Stimulated activated CD4-positive, alpha-beta T cell treated with anti-CD3 and anti-CD28 coated beads, TNF-alpha, amount 100 ng/mL, for 48 hours (primary cell): ENCODE results near the gene OR56A4.

Experiments
- DNase-seq, 3 donors: peaks; one replicate each; pipeline ENCODE4 v3.0.0-alpha.2; 2020; ENCODE audit warnings: low read depth in 3 of 3

Gene OR56A4, protein sequence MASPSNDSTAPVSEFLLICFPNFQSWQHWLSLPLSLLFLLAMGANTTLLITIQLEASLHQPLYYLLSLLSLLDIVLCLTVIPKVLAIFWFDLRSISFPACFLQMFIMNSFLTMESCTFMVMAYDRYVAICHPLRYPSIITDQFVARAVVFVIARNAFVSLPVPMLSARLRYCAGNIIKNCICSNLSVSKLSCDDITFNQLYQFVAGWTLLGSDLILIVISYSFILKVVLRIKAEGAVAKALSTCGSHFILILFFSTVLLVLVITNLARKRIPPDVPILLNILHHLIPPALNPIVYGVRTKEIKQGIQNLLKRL

DNA sequence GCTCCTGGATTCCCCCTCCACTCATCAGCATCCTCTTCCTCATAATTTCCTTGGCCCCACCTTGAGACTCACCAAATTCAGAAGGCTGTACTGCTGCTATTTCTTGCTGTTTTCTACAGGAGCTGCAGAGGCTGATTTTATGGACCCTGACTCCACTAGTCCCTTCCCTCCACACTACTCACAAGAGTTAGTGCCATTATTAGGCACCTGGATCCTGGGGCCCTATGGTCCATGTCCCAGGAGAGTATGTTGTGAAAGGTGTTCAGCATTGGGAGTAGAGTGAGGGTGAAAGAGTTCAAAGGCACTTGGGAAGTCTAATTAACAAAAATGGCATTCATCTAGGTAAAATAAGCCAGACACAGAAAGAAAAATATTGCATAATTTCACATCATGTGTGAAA lies at the start of gene OR56A4:
Gene OR56A4 (minus strand): TSS at position 101 of the 400 bp plus-strand sequence. CDS start 3,954 bp downstream, outside the sequence.
- no peak for DNase-seq

DNA sequence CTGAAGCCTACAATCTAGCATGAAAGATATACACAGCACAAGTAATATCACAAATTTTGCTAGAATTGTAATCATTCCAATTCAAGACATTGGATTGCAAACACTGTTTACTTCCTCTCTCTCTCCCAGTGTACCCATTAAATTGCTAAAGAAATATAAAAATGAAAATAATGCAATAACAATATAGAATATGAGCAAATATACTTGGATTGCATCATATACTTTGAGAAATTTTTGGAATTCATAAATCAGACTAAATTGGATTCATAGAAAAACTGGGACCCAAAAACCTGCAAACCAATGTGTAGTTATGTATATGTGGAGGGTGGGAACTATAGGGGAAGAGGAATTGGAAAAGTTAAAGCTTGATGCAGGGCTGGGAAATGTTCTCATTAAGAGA lies 48.8 kb upstream of the OR56A4 start:
- no peak for DNase-seq

DNA sequence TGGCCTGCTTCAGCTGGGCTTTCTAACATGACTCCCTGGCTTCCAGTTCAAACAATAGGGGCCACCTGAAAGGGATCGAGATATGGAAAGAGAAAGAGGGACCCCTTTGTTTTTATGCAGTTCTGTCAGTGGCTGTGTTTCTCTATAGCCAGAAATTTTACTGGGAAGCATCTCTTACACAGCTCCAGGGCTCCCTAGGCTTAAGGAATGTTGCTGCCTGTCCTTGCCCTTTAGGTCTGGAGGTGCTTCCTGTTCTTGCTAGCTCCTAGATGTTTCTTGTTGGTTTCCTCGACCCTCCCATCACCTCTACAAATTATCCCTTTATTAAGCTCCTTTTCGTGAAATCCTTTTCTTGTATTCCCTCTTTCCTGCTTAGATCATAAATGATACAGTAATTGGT lies 45.6 kb upstream of the OR56A4 start:
- DNase-seq: no peak

DNA sequence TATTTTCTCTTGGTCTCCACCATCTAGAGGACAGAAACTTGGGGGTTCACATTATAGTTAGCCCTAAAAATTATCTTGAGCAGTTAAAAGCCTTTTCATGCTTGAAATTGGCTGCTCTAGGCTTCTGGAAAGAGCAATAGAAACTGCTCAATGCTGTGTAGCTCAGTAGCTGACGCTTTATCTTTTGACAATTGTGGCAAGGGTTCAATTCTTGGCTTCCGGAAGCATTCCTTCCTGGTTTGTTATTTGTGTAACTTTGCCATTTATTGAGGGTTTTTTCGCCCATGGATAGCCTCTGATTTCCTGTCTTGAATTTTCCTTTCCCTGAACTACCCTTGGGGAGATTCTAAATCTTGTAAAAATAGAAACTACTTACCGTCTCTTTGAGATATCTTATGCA lies 34.1 kb upstream of the OR56A4 start:
- no peak for DNase-seq

DNA sequence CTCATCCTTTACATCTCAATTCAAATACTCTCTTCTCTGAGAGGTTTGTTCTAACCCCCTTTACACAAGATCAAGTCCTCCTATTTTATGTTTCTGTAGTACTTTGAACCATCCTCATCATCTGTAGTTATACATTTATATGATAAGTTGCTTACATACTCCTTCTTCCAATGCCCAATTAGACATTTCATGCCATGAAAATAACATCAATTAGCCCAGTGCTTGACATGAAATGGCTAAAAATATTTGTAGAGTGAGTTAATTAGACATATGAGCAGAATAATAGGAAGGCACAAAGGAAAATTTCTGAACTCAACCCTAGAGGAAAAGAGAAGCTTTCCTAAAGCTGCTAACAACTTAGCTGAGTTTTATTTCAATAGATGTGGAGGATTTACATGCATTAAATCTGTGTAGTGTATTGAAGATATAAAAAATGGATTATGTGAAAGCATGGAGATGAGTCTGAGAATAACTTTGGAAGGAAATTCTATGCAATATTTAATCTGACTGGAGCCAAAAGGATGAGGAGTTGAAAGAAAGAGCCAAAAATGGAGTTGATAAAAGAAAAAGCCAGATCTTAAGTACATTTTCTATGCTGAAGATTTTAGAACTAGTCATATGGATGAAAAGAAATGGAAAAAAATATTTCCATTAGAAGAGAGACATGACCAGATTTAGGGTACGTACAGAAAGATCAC lies 24.1 kb upstream of the OR56A4 start, which contains the start of gene OR56A1:
Gene OR56A1 (minus strand): TSS at position 51 of the 698 bp plus-strand sequence. CDS start 3,066 bp downstream, outside the sequence.
- DNase-seq: no peak

DNA sequence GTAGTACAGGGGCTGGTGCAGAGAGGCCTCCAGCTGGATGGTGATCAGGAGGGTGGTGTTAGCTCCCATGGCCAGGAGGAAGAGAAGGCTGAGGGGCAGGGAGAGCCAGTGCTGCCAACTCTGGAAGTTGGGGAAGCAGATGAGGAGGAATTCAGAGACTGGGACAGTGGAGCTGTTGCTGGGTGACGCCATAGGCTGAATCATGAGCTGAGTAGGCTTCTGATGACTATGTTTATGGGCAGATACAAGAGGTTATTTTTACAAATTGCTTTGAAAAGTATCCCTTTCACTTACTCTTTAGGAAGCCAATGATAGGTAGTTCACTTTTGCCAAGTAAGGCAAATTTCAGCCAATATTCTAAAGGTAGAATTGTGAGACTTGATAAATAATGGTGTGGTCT lies 20.8 kb upstream of the OR56A4 start:
- no peak for DNase-seq

DNA sequence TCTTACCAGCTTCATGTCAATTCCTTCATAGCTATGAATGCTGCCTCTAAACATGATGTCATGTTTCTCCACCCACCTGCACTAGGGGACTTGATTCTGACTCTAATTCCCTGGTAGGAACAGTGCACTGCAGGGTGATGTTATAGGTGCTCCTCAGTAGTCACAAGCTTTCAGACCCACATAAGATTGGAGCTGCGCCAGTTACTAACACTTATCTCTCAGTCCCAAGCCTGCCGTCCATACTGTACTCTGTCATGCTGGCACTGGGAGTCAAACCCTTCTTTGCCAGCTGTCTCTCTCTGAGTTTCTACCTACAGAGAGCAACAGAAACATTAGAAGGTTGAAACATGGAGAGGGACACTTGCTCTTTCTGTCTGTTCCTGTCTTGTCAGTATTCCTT lies 18.3 kb upstream of the OR56A4 start:
- no peak for DNase-seq

DNA sequence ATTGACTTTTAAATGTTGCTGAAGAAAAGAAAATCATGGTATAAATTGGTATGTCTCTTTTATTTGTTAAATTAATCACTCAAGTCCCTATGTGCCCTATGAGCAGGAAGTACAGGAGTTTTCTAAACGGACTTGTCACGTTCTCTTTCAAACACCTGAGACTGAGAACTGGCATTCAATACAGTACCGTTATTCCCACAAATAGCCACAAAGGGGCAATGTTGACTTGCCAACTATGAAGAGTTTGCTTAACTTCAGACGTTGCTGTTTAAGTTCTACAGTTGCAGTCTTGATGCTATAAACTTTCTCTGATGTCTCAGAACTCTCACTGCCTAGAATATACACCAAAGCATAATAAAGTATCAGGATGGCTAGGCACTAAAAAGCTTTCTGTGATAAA lies 16.2 kb upstream of the OR56A4 start:
- DNase-seq: no peak

DNA sequence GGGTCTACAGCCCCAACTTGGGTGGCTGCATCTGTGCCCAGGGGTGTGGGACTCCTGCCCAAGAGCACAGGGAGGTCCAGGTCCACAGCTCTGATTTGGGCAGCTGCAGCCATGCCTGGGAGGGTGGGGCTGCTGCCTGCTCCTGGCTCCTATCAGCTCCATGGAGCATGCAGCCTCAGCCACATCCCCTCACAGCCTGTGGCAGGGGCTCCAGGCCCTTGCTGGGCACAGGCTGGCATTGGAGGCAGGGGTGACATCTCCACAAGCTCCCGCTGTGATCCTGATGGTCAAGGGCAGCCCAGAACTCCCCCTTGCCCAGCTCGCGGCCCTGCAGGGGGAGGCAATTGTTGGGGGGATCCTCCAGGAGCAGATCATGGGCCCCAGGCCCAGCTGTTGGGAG lies 6.3 kb upstream of the OR56A4 start:
- no peak for DNase-seq

DNA sequence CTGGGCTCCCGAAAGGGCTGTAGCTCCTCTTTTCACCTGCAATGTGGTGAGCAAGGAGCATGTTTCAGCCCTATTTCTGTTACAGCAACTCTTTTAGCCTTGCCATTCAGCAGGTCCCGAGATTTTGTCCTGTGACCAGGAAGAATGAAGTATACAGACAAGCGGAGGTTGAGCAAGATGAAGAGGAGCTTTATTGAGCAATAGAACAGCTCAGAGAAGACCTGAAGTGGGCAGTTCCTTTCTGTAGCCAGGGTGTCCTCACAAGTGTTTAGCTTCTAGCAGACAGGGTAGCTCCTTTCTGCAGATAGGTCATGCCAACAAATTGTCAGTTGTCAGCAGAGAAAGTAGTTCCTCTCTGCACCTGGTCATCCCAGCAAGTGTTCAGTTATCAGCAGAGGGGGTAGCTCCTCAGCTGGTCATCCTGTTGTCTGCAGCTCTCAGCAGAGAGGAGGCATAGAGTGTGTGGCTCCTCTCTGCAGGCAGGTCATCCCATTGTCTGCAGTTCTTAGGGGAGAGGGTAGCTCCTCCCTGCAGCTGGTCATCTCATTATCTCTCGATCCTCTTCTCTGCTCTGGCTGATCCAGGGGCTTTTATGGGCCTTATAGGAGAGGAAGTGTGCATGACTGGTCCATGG lies 5.4 kb upstream of the OR56A4 start:
- no peak for DNase-seq

DNA sequence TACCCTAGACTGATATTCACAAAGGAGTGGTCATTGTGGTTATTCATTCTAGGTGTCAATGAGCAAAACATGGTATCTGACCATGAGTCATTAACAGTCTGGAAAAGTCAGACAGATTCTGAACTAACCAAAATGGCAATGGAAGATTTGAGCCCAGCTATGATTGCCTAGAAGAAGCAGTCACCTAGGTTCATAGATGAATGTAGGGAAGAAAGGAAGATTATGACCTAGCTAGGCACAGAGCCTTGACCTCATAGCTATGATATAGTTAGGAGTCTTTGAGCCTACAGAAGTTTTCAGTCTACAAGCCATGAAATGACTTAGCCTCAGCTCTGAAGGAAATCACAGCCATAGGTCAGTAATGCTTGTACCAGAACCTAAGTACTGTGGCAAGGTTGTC lies 351 bp downstream of the OR56A4 start:
- DNase-seq: no peak

DNA sequence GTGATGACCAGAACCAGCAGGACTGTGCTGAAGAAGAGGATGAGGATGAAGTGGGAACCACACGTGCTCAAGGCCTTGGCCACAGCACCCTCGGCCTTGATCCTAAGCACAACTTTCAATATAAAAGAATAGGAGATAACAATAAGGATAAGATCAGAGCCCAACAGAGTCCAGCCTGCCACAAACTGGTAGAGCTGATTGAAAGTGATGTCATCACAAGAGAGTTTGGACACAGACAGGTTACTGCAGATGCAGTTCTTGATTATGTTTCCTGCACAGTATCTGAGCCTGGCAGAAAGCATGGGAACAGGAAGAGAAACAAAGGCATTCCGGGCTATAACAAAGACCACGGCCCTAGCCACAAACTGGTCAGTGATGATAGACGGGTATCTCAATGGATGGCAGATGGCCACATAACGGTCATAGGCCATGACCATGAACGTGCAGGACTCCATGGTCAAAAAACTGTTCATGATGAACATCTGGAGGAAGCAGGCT lies 4.5 kb downstream of the OR56A4 start:
- DNase-seq: no peak

DNA sequence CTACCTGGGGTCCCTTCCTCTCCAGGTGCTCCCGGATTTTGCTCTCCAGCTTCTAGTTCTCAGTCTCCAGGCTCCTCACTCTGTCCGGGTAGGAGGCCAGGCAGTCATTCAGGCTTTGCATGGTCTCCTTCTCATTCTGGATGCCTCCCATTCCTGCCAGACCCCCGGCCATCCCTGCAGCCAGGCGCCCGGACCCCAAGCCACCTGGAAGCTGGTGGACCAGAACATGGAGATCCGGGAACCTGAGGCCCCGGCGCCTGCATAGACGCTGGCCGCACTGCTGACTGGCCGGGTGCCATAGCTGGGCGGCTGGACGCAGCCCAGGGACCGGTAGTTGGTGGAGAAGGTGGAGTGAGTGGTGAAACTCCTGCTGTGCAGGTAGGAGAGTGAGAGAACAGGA lies 12.0 kb downstream of the OR56A4 start:
- no peak for DNase-seq

DNA sequence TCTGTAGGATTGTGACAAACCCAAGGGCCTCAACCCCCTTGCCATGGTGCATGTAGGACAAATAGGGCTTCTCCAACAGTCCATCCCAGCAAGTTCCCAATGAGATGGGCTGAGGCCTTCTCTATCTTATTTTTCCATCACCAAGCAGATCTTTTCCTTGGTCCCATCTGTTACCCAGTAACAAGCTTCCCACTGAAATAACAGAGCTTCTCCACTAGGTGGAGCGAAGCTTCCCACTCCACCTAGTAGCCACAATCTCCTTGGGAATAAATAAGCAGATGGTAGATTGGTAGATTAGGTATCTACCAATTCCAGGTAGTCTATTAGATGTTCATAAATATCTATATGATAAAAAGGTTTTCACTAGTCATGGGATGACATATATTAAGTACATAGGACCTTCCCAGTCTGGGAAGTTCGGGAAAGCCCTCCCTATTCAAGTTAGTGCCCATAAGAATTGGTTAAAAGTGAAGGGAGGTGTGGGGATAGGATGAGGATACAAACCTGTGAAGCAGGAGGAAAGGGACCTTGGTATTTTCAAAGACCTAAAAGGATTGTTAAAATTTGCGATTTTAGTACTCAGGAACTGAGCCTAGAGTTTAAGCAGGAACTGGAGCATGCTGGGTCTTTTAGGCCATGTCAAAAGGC lies 14.0 kb downstream of the OR56A4 start:
- no peak for DNase-seq

DNA sequence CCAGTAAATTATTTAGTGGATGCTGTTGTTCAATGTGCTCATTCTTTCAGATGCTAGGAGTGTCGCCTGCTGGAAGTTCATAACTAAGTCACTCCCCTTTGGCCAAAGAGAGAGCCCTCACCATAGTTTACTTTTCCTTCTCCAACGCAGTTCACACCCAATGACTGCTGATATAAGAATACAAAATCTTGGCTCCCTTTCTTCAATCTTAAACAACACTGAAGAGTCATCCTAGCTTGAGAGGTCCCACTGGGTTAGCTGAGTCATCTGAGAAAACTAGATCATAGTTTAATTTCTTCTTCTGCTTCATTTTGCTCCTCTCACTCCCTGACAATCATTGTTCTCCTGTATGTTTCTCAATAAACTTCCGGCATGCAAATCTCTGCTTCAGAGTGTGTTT lies 14.6 kb downstream of the OR56A4 start:
- no peak for DNase-seq

DNA sequence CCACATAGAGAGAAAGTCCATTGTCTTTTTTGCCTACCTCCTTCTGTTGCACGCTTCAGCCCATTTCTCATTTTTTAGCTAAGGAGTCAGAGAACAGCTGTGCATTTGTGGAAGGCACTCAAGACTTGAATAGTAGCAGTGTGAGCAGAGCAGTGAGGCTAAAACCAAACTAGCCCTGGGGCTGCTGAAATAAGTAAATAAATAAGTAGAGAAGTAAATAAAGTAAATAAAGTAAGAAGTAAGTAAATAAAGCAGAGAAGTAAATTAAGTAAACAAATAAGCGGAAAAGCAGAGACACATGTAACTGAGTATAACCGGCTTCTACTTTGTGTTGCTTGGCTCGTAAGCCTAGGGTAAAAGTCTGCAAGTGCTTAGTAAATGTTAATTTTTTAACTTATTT lies 17.5 kb downstream of the OR56A4 start:
- DNase-seq: no peak

DNA sequence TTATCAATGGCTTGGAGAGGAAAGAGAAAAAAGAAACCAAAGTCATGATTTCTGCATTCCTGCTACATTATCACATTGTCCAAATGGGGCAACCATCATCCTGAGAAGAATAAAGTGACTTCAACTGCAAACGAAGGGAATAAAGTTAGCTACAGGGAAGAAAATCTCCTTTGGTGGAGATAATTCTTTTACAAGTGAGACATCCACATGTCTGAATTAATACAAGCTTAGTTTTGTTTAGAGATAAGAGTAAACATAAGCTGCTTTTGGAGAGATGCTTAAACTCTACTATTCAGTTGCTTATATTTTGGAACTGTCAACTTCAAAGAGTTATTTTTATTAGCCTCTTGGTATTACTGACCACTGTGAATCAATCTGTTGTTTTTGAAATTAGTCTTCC lies 19.9 kb downstream of the OR56A4 start, which contains the start of gene OR52L1:
Gene OR52L1 (minus strand): TSS at position 101 of the 400 bp plus-strand sequence. CDS start 55 bp downstream, at position 46.
- DNase-seq: no peak

DNA sequence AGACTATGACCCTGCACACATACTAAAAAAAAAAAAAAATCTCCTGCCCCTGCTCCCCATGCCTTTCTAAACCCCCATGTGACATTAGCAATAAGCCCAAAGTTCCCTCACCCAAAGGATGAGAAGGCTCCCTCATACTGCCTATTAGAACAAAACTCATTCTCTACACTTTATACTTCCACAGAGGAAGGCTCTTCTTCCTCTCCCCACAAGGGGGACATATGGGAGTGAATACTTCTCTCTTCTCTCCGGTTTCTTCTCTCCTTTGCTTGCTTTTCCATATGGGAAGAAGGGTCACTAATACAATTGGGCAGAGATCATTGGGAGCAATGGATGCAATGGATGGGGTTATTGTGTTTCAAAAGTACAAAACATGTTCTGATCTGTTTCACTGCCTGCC lies 23.3 kb downstream of the OR56A4 start:
- no peak for DNase-seq

DNA sequence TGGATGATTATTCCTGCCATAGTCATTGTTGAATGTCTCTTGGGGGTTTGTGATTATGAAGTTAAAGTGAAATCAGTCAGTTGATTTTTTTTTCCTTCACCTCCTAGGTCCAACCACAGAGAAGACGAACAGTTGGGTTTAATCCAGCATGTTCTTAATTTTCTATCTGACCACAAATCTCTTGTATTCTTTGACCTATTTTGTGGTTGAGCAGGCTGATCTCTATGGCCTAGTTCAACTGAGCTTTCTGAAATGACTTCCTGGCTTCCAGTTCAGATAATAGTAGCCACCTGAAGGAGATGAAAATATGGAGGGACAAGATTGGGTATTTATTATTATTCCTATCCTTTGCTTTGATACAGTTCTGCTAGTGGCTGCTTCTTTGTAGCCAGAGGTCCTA lies 33.2 kb downstream of the OR56A4 start:
- DNase-seq: no peak

DNA sequence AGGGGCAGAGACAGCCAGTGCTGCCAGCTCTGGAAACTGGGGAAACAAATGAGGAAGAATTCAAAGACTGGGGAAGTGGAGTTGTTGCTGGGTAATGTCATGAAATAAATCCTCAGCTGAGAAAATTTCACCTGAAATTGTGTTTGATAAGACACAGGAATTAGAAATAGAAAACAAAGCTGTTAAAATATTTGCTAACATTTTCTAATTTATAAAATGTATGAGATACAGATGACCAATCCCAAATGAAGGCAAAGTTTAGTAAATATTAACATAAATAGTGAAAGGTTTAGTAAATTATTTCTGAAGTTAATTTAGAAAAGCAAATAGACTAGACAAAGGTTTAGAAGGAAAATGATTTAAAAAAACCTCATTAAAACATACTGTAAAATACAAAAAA lies 38.4 kb downstream of the OR56A4 start, which contains the start of gene OR56A5:
Gene OR56A5 (minus strand): TSS at position 101 of the 400 bp plus-strand sequence. CDS start 0 bp downstream, at position 101.
- no peak for DNase-seq

DNA sequence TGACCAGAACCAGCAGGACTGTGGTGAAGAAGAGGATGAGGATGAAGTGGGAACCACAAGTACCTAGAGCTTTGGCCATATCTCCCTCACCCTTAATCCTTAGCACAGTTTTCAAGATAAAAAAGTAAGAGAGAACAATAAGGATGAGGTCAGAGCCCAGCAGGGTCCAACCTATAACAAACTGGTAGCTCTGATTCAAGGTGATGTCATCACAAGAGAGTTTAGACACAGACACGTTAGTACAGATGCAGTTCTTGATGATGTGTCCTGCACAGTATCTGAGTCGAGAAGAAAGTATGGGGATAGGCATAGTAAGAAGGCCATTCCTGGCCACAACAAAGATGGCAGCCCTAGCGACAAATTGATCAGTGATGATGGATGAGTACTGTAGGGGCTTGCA lies 39.0 kb downstream of the OR56A4 start:
- no peak for DNase-seq

DNA sequence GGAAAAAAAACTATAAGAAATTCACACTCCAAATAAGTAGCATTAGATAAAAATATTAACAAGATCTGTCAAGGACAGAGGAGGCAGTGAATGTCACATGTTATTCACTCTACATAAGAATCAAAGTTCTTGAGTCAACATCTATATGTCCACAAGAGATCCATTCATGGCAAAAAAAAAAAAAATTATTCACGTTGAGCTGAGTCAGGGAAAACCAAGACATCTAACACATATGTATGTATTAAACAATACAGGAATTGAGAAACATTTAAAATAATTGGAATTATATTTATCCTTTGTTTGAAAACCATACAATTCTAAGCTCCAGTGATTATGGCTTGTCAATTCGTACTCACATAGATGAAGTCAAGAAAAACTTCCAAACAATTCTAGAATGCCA lies 39.8 kb downstream of the OR56A4 start:
- no peak for DNase-seq
